ENCODE results near the gene PCNX2.

The PCNX2 gene

GRCh38 chr1:233032916-233033315, 262.6 kb downstream of the PCNX2 start:
- no peak overlapping the region for H2AFZ ChIP-seq (ENCODE audit: low read depth, low read length, severe bottlenecking)
- H3K9me2 ChIP-seq (replicated peaks; ENCODE audit: insufficient read depth, low read length): no peaks in the 10 kb centered on the region
- no peak overlapping the region for H3K9ac ChIP-seq (ENCODE audit: low read length)
- no peaks in the 10 kb centered on the region for H3K9me3 ChIP-seq (ENCODE audit: insufficient read depth, low read length)
- no peak overlapping the region for H3K27ac ChIP-seq (ENCODE audit: low read depth, low read length)
- no peaks in the 10 kb centered on the region for H3K27me3 ChIP-seq (ENCODE audit: low read length)
- H3F3A ChIP-seq (ENCODE audit: insufficient read depth): no peaks in the 10 kb centered on the region
- H3K4me3 ChIP-seq (ENCODE audit: insufficient read depth, low read length, poor library complexity, severe bottlenecking): no peak overlapping the region
- no peaks in the 10 kb centered on the region for H3K36me3 ChIP-seq (ENCODE audit: low read length)
- H3K4me2 ChIP-seq (ENCODE audit: low read depth, low read length, poor library complexity, severe bottlenecking): no peak overlapping the region
- H4K20me1 ChIP-seq (ENCODE audit: low read depth, low read length): no peaks in the 10 kb centered on the region
- no peaks in the 10 kb centered on the region for H3K79me2 ChIP-seq (ENCODE audit: insufficient read depth, low read length)
- TF ChIP-seq, protein P1, sequence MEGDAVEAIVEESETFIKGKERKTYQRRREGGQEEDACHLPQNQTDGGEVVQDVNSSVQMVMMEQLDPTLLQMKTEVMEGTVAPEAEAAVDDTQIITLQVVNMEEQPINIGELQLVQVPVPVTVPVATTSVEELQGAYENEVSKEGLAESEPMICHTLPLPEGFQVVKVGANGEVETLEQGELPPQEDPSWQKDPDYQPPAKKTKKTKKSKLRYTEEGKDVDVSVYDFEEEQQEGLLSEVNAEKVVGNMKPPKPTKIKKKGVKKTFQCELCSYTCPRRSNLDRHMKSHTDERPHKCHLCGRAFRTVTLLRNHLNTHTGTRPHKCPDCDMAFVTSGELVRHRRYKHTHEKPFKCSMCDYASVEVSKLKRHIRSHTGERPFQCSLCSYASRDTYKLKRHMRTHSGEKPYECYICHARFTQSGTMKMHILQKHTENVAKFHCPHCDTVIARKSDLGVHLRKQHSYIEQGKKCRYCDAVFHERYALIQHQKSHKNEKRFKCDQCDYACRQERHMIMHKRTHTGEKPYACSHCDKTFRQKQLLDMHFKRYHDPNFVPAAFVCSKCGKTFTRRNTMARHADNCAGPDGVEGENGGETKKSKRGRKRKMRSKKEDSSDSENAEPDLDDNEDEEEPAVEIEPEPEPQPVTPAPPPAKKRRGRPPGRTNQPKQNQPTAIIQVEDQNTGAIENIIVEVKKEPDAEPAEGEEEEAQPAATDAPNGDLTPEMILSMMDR (IDR thresholded peaks at IDR 0.05; ENCODE audit: insufficient read depth, low read length, poor library complexity, severe bottlenecking): no peak
- no peak for TF ChIP-seq EZH2phosphoT487 (conservative IDR thresholded peaks at IDR 0.05; ENCODE audit: low read length)

DNA sequence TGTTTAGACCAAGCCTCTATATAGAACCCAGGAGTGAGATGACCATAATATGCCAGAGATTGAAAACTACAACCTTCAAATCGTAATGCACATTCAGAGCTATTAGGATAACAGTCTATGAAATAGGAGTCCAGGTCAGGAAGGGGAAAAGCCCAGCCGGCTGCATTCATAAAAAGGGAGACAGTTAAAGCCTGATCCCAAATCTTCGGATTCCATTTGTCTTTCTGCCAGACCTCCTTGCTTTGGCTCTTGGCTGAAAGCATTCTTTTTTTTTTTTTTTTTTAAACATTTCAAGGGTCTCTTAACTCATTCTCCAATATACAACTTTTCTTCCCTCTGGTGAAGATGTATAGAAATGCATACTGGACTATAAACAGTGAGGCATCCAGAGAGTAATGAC, 264.0 kb downstream of the PCNX2 start:
- Histone ChIP-seq H3K4me3 (ENCODE audit: insufficient read depth, low read length, poor library complexity, severe bottlenecking) (no peak overlapping the region), H3K36me3 (ENCODE audit: low read length) (no peaks in the 10 kb centered on the region), H3K9me3 (ENCODE audit: insufficient read depth, low read length) (no peaks in the 10 kb centered on the region), H4K20me1 (ENCODE audit: low read depth, low read length) (no peaks in the 10 kb centered on the region), H3K27me3 (ENCODE audit: low read length) (no peaks in the 10 kb centered on the region), H3K4me2 (ENCODE audit: low read depth, low read length, poor library complexity, severe bottlenecking) (no peak overlapping the region), H3K9me2 (replicated peaks; ENCODE audit: insufficient read depth, low read length) (no peaks in the 10 kb centered on the region), H3K79me2 (ENCODE audit: insufficient read depth, low read length) (no peaks in the 10 kb centered on the region), H3K9ac (ENCODE audit: low read length) (no peak overlapping the region), H3F3A (ENCODE audit: insufficient read depth) (no peaks in the 10 kb centered on the region), H2AFZ (ENCODE audit: low read depth, low read length, severe bottlenecking) (no peak overlapping the region), H3K27ac (ENCODE audit: low read depth, low read length) (no peak overlapping the region)
- no peak for TF ChIP-seq EZH2phosphoT487 (conservative IDR thresholded peaks at IDR 0.05; ENCODE audit: low read length)
- TF ChIP-seq, protein P1 (IDR thresholded peaks at IDR 0.05; ENCODE audit: insufficient read depth, low read length, poor library complexity, severe bottlenecking): no peak

- Histone ChIP-seq H3K9ac (ENCODE audit: low read length) (no peak overlapping the region), H3K27me3 (ENCODE audit: low read length) (no peaks in the 10 kb centered on the region), H3K36me3 (ENCODE audit: low read length) (no peaks in the 10 kb centered on the region), H3K79me2 (ENCODE audit: insufficient read depth, low read length) (no peaks in the 10 kb centered on the region), H3K4me3 (ENCODE audit: insufficient read depth, low read length, poor library complexity, severe bottlenecking) (no peak overlapping the region), H3F3A (ENCODE audit: insufficient read depth) (no peaks in the 10 kb centered on the region), H3K9me3 (ENCODE audit: insufficient read depth, low read length) (no peaks in the 10 kb centered on the region), H3K27ac (ENCODE audit: low read depth, low read length) (no peak overlapping the region), H4K20me1 (ENCODE audit: low read depth, low read length) (no peaks in the 10 kb centered on the region), H3K4me2 (ENCODE audit: low read depth, low read length, poor library complexity, severe bottlenecking) (no peak overlapping the region), H3K9me2 (replicated peaks; ENCODE audit: insufficient read depth, low read length) (no peaks in the 10 kb centered on the region), H2AFZ (ENCODE audit: low read depth, low read length, severe bottlenecking) (no peak overlapping the region)
- TF ChIP-seq EZH2phosphoT487 (conservative IDR thresholded peaks at IDR 0.05; ENCODE audit: low read length): no peak
- TF ChIP-seq, protein P1 (IDR thresholded peaks at IDR 0.05; ENCODE audit: insufficient read depth, low read length, poor library complexity, severe bottlenecking): no peak
These were observed 268.5 kb downstream of the PCNX2 start for GRCh38 chr1:233027046-233027445.
